Mesothelial cell of epicardium (in vitro differentiated cells): ENCODE data around the gene PAFAH1B1. TPM values are rescaled to one million over a fixed set of nuclear protein-coding genes. Genes with fewer than 3 reads are reported as not detected.
"Not testable (repeated sequence)": the region's sequence is repeated elsewhere in the genome, so short reads cannot be mapped to it uniquely, and the experiment has no call there.

ENCODE experiments used
- DNase-seq, 2 experiments: peaks; one replicate each; pipeline ENCODE4 v3.0.0; 2021; ENCODE audit warnings: low spot score in 2 of 2; ENCODE audit not compliant: unreplicated experiment in 2 of 2
- H3K27ac Mint-ChIP-seq: 2 replicates; pipeline ENCODE4 v1.8.0; 2021; ENCODE audit warnings: mixed read lengths
- H3K27me3 Mint-ChIP-seq: 2 replicates; pipeline ENCODE4 v1.8.0; 2021; ENCODE audit warnings: low read depth, mixed read lengths
- H3K36me3 Mint-ChIP-seq: 2 replicates; pipeline ENCODE4 v1.8.0; 2021; ENCODE audit warnings: mixed read lengths
- H3K4me1 Mint-ChIP-seq: 2 replicates; pipeline ENCODE4 v1.8.0; 2021; ENCODE audit warnings: mixed read lengths
- H3K4me3 Mint-ChIP-seq: 2 replicates; pipeline ENCODE4 v1.8.0; 2021; ENCODE audit warnings: mild to moderate bottlenecking, moderate library complexity, mixed read lengths
- H3K9me3 Mint-ChIP-seq: 2 replicates; pipeline ENCODE4 v1.8.0; 2021; ENCODE audit warnings: mixed read lengths
- total RNA-seq: library from RNA; stranded (reverse); gene quantifications from 3 replicates; pipeline ENCODE4 v1.2.1, GENCODE V29; 2021
- TF ChIP-seq, protein P1 (sequence below): fragments of 200-600 bp; sonication (generic); IDR thresholded peaks from one replicate; pipeline ENCODE4 v1.5.0; 2021; ENCODE audit warnings: antibody characterized with exemption; ENCODE audit not compliant: unreplicated experiment

PAFAH1B1 gene
- total RNA-seq, 1 donor from 2014 or later = 144 TPM

GRCh38 chr17:2624292-2624731, 30.9 kb downstream of the PAFAH1B1 start:
- H3K9me3 Mint-ChIP-seq = peaks cover 38% of the 10 kb centered on the region
- no peaks in the 10 kb centered on the region for H3K27me3 Mint-ChIP-seq
- peaks cover 2% of the 10 kb centered on the region for H3K4me1 Mint-ChIP-seq
- H3K36me3 Mint-ChIP-seq = peaks cover 49% of the 10 kb centered on the region
- DNase-seq = no peak
- H3K4me3 Mint-ChIP-seq = no peak overlapping the region
- peak overlapping the region; percentile 44 for H3K27ac Mint-ChIP-seq
- TF ChIP-seq, protein P1, sequence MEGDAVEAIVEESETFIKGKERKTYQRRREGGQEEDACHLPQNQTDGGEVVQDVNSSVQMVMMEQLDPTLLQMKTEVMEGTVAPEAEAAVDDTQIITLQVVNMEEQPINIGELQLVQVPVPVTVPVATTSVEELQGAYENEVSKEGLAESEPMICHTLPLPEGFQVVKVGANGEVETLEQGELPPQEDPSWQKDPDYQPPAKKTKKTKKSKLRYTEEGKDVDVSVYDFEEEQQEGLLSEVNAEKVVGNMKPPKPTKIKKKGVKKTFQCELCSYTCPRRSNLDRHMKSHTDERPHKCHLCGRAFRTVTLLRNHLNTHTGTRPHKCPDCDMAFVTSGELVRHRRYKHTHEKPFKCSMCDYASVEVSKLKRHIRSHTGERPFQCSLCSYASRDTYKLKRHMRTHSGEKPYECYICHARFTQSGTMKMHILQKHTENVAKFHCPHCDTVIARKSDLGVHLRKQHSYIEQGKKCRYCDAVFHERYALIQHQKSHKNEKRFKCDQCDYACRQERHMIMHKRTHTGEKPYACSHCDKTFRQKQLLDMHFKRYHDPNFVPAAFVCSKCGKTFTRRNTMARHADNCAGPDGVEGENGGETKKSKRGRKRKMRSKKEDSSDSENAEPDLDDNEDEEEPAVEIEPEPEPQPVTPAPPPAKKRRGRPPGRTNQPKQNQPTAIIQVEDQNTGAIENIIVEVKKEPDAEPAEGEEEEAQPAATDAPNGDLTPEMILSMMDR = no peak

GRCh38 chr17:2626626-2627219, 33.3 kb downstream of the PAFAH1B1 start:
- H3K36me3 Mint-ChIP-seq = peaks cover 51% of the 10 kb centered on the region
- not testable (repeated sequence) for H3K27ac Mint-ChIP-seq, H3K27me3 Mint-ChIP-seq, DNase-seq, H3K4me3 Mint-ChIP-seq
- peaks cover 14% of the 10 kb centered on the region for H3K4me1 Mint-ChIP-seq
- peaks cover 43% of the 10 kb centered on the region for H3K9me3 Mint-ChIP-seq

- not testable (repeated sequence) for DNase-seq, H3K27ac Mint-ChIP-seq, H3K27me3 Mint-ChIP-seq, H3K4me3 Mint-ChIP-seq
- H3K4me1 Mint-ChIP-seq = peaks cover 19% of the 10 kb centered on the region
- H3K36me3 Mint-ChIP-seq = peaks cover 32% of the 10 kb centered on the region
- H3K9me3 Mint-ChIP-seq = peaks cover 37% of the 10 kb centered on the region
Measured at GRCh38 chr17:2628922-2629321, 35.5 kb downstream of the PAFAH1B1 start.

GRCh38 chr17:2631211-2631610, 37.8 kb downstream of the PAFAH1B1 start:
- TF ChIP-seq, protein P1 = no peak
- Mint-ChIP-seq H3K36me3 (peaks cover 28% of the 10 kb centered on the region), H3K4me3 (no peak overlapping the region), H3K9me3 (peaks cover 33% of the 10 kb centered on the region), H3K27ac (peak overlapping the region; percentile 43), H3K27me3 (no peaks in the 10 kb centered on the region), H3K4me1 (peaks cover 21% of the 10 kb centered on the region)
- no peak for DNase-seq

DNA sequence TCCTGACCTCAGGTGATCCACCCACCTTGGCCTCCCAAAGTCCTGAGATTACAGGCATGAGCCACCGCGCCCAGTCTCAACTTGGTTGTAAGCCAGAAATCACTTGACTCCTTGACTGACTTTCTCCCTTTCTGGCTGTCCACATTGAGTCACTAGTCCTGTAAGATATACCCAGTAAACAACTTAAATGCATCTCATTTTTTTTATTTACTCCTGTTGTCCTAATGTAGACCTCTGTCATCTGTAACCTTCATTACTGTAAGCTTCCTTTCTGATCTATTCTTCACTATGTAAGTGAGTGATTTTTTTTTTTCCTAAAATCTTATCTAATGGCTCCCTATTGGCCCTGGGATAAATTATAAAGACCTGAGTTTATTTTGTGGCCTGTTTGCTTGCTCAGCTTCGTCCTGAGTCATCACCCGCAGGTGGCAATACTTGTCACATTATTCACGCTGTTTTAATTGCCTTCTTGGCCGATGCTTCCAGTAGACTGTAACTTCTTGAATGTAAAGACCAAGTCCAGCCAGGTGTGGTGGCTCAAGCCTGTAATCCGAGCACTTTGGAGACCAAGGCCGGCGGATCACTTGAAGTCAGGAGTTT, 41.0 kb downstream of the PAFAH1B1 start:
- Mint-ChIP-seq H3K4me1 (peaks cover 21% of the 10 kb centered on the region), H3K27me3 (no peaks in the 10 kb centered on the region)

DNA sequence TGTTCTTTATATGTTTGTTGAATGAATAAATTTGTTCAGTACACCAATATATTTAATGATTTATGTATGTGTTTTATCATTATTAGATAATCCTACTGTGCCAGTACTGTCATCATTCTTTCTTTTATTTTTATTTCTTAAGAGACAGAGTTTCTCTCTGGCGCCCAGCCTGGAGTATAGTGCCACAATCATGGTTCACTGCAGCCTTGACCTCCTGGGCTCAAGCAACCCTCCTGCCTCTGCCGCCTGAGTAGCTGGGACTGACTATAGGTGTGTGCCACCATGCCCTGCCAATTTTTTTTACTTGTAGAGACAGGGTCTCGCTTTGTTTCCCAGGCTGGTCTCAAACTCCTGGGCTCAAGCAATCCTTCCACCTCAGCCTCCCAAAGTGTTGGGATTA, 41.8 kb downstream of the PAFAH1B1 start:
- peaks cover 11% of the 10 kb centered on the region for H3K36me3 Mint-ChIP-seq
- no peak for DNase-seq
- peaks cover 4% of the 10 kb centered on the region for H3K9me3 Mint-ChIP-seq
- no peak overlapping the region for H3K4me3 Mint-ChIP-seq
- H3K4me1 Mint-ChIP-seq = peaks cover 18% of the 10 kb centered on the region
- TF ChIP-seq, protein P1 = no peak
- H3K27me3 Mint-ChIP-seq = no peaks in the 10 kb centered on the region
- no peak overlapping the region for H3K27ac Mint-ChIP-seq

More for the DNA sequence above, 41.0 kb downstream of the PAFAH1B1 start:
- Mint-ChIP-seq H3K4me3 (no peak overlapping the region), H3K27ac (no peak overlapping the region), H3K36me3 (peaks cover 9% of the 10 kb centered on the region), H3K9me3 (peaks cover 7% of the 10 kb centered on the region)
- TF ChIP-seq, protein P1 = no peak
- no peak for DNase-seq
